Astrocyte of the cerebellum (primary cell): Measurements from ENCODE around the gene SNAP25.

Experiments
- DNase-seq: peaks from one replicate; pipeline ENCODE4 v3.0.0-alpha.2; 2011; ENCODE audit warnings: low read depth
- H3K4me3 ChIP-seq: 2 replicates; pipeline ENCODE4 v1.5.1; 2011; ENCODE audit warnings: mild to moderate bottlenecking, low read depth, low read length, moderate library complexity
- CTCF ChIP-seq: IDR thresholded peaks from 2 replicates; pipeline ENCODE4 v1.5.1; 2012; ENCODE audit warnings: low read length, low read depth, moderate library complexity, mild to moderate bottlenecking; ENCODE audit errors: missing control alignments
- in situ Hi-C: cut with HindIII; loops from 2 replicates; pipeline ENCODE4 v1.10.0; 2017; ENCODE audit warnings: low sequenced_read_pairs

The SNAP25 gene

DNA sequence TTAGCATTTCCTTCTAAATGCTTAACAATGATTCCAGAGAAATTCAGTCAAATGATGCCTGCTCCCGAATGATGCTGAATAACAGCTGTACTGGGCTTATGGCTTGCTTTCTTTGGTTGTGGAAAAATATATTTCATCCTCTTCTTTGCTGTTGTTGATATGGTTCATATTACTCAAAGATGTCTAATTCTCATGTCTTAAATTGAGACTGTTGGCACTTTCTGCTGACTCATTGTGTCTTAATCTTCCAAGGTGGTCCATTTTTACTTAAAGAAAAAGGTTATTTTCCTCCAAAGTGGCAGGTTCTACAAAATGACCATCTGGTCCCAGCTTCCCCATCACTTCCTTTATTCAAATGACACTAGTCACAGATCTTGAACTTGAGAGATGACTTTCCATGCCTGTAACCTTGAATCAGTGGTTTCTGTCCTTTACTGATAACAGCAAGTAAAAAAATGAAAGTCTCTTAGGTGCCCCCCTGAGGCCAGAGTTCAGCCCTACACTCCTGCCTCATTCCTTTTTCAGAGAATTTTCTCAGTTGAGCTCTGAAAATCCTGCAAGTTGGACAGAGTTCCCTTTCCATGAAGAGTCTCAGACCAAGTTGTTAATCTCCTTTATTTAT is 6.9 kb downstream of the SNAP25 start:
- peak; percentile 44 for TF ChIP-seq CTCF
- DNase-seq = no peak
- no peak overlapping the region for H3K4me3 ChIP-seq
- in situ Hi-C loops = no loop called here

GRCh38 chr20:10228330-10228729 is 9.7 kb downstream of the SNAP25 start:
- in situ Hi-C loops = no loop called here
- DNase-seq = no peak

GRCh38 chr20:10231290-10231689 is 12.7 kb downstream of the SNAP25 start:
- in situ Hi-C loops = no loop called here
- H3K4me3 ChIP-seq = no peak overlapping the region
- no peak for DNase-seq
- no peak for TF ChIP-seq CTCF

More at GRCh38 chr20:10228330-10228729, 9.7 kb downstream of the SNAP25 start:
- H3K4me3 ChIP-seq = no peak overlapping the region
- TF ChIP-seq CTCF = no peak

DNA sequence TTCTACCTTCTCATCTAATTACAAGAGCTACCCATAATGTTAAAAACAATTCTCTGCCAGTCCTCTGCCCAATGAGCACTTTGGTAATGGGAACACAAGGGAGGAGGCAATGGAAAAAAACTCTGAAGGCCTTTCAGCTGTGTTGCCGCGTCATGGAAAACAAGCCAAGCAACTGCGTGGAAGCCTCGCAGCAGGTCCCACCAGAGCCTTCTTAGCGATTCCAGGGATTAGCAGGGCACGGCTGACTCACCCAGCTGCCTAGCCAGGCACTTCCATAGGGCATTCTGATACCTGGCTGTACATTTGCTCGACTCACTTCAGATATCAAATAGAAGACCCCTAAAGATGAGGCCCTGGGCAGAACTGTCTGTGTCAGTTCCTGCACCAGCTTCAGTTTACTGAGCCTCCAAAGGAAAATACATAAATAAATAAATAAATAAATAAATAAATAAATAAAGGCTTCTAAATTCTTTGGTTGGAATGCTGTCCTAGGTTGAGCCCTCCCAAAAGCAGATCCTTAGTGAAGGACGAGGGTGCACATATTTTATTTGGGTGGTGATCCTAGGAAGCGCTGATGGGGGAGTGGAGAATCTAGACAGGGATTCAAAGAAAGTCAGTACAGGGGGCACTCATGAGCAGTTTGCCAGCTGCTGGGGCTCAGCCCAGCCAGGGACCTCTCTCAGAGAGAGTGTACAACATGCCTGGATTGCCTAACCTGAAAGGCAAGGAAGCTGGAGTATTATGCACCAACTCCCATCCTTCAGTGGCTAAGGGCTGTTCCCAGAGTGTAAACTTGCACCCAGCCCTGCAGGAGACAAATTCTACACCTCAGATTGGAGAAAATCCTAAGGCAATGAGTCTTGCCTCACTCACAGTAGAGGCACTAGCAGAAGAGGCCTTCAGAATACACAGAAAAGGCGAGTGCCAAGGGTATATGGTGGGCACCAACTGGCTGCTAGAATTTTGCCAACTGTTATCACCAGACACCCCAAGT is 18.2 kb downstream of the SNAP25 start:
- no peak for TF ChIP-seq CTCF
- no peak for DNase-seq
- in situ Hi-C loops = no loop called here
- H3K4me3 ChIP-seq = no peak overlapping the region

- no peak for DNase-seq
- in situ Hi-C loops = no loop called here
- TF ChIP-seq CTCF = no peak
- no peak overlapping the region for H3K4me3 ChIP-seq
Measured at GRCh38 chr20:10239954-10240353, 21.3 kb downstream of the SNAP25 start.

DNA sequence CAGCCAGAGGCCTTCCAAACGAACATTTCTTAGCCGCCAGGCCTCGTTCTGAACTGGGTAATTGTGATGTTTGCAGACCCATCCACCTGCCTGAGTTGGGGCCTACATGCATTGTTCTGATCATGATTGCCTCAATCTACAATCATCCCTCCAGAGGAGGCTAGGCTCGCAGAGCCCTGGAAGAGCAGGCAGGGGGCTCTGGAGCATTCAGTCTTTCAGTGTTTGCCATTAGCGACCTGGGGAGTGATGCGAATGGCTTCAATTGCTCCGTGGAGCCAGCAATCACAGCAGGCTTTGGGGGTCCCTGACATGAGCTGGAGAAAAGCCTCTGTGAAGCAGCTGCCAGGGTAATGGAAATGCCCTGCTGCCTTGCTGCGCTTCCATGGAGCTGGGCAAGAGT is 22.0 kb downstream of the SNAP25 start:
- TF ChIP-seq CTCF = no peak
- DNase-seq = no peak
- H3K4me3 ChIP-seq = no peak overlapping the region
- in situ Hi-C loops = no loop called here
